Ovary (tissue), 9 donors: Measurements from ENCODE around the gene SLC4A7. TPM values are rescaled to one million over a fixed set of nuclear protein-coding genes. Genes with fewer than 3 reads are reported as not detected.
"Not testable (repeated sequence)": the region's sequence is repeated elsewhere in the genome, so short reads cannot be mapped to it uniquely, and the experiment has no call there.

Experiments used
- DNase-seq, 5 donors: peaks; one replicate each; pipeline ENCODE4 v3.0.0-alpha.2; 2019 to 2020
- H3K27ac ChIP-seq, 2 donors: fragments of 200-600 bp; one replicate each; pipeline versions ENCODE4 v1.5.1 to v1.8.0; 2019 to 2022
- H3K27me3 ChIP-seq: fragments of 200-600 bp; one replicate; pipeline ENCODE4 v1.8.0; 2022
- H3K36me3 ChIP-seq: fragments of 200-600 bp; sonication (generic); one replicate; pipeline ENCODE4 v1.5.1; 2019
- H3K4me1 ChIP-seq: one replicate; pipeline ENCODE4 v1.8.1; 2013; ENCODE audit warnings: mild to moderate bottlenecking, moderate library complexity; ENCODE audit not compliant: insufficient read depth
- H3K4me3 ChIP-seq: fragments of 200-600 bp; sonication (generic); one replicate; pipeline ENCODE4 v1.5.1; 2017
- H3K9me3 ChIP-seq, 2 donors: fragments of 200-600 bp in 1 of 2; sonication (generic) in 1 of 2; one replicate each; pipeline versions ENCODE4 v1.5.1 to v1.8.1; 2013 to 2019; ENCODE audit warnings: mild to moderate bottlenecking in 1 of 2, moderate library complexity in 1 of 2
- EP300 ChIP-seq: sonication (generic); formaldehyde crosslinking; IDR thresholded peaks from one replicate; pipeline ENCODE4 v1.6.1; 2017; ENCODE audit warnings: antibody characterized with exemption
- POLR2A ChIP-seq: fragments of 450-650 bp; IDR thresholded peaks from one replicate; pipeline ENCODE4 v1.6.1; 2017; ENCODE audit warnings: antibody characterized with exemption, mild to moderate bottlenecking, moderate library complexity
- WGBS, 3 donors: extraction: QIAGEN DNeasy Blood & Tissue Kit in 1 of 3; methylation state at CpG; one replicate each; pipeline versions ENCODE4 v1.1.5 to v1.1.7; 2013 to 2017; 5-methylcytosine and 5-hydroxymethylcytosine counted together
- intact Hi-C, 4 donors: fragments of 100-400 bp; cut with DNase I; formaldehyde crosslinking; loops; one replicate each; pipeline versions ENCODE4 v1.11.0 to v1.15.1; 2022 to 2023
- polyA plus RNA-seq, 2 donors: library from polyadenylated mRNA; stranded (reverse); fragments of 200-250 nt in 1 of 2; fragments of 350-450 nt in 1 of 2; fragmentation: Illumina TruSeq in 1 of 2; extraction: RNeasy Lipid Tissue Mini Kit (QIAGEN cat#74804) in 1 of 2; gene quantifications; one replicate each; pipeline ENCODE4 v1.2.3, GENCODE V29; 2013 to 2014
- total RNA-seq, 7 donors: library from RNA; depleted of rRNA in 2 of 7; stranded (reverse); fragments of >200 nt in 2 of 7; fragmentation: NEBNext Ultra II Directional in 3 of 7; extraction: Animal tissue kit (Norgen Biotek cat#: 25700) in 3 of 7; gene quantifications; one replicate each; pipeline versions ENCODE4 v1.1.0 to v1.2.4, GENCODE V29; 2016 to 2023
- TF ChIP-seq, protein P1 (sequence below), 3 donors: fragments of 450-650 bp in 2 of 3; fragments of 200-600 bp in 1 of 3; IDR thresholded peaks; one replicate each; pipeline versions ENCODE4 v1.5.1 to v1.8.0; 2016 to 2022; ENCODE audit warnings: antibody characterized with exemption in 3 of 3, mild to moderate bottlenecking in 1 of 3
- donor health status: DM: no; HTN: no; CAD: no; lungs with moderate emphysema.
- donor health status: DM: no; HTN: no; CAD: no.
- donor health status: Bipolar disorder and iron deficiency.
- donor health status: DM: yes; HTN: yes; CAD: no.
- donor health status: DM: no; HTN: no; CAD: no.
- donor health status: DM: yes; HTN: yes; CAD: no.

SLC4A7 gene
- total and polyA plus RNA-seq, 9 donors, result 4.5 to 26.7 (median 22.7) TPM

DNA sequence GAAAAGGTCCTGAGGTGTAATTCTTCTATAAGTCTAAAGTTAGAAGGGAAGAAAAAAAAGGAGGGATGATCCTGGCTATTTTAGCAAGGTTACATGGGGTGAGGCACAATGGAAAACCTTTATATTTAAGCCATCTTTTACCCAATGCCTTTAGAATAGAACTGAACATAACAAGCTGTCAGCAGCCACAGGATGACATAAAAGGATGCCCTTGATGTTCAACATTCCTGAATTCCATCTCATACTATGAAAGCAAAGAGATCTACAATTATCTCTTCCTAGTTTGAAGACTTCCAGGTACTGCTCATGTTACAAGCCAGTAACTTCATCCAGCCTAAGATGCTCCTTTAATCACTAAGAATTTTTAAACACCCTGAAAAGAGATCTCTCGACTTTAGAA is 141.9 kb downstream of the SLC4A7 start:
- DNase-seq, result no peak
- H3K9me3 ChIP-seq, result no peaks in the 10 kb centered on the region
- H3K27me3 ChIP-seq, result no peaks in the 10 kb centered on the region
- intact Hi-C loops, result no loop called here
- TF ChIP-seq, protein P1, sequence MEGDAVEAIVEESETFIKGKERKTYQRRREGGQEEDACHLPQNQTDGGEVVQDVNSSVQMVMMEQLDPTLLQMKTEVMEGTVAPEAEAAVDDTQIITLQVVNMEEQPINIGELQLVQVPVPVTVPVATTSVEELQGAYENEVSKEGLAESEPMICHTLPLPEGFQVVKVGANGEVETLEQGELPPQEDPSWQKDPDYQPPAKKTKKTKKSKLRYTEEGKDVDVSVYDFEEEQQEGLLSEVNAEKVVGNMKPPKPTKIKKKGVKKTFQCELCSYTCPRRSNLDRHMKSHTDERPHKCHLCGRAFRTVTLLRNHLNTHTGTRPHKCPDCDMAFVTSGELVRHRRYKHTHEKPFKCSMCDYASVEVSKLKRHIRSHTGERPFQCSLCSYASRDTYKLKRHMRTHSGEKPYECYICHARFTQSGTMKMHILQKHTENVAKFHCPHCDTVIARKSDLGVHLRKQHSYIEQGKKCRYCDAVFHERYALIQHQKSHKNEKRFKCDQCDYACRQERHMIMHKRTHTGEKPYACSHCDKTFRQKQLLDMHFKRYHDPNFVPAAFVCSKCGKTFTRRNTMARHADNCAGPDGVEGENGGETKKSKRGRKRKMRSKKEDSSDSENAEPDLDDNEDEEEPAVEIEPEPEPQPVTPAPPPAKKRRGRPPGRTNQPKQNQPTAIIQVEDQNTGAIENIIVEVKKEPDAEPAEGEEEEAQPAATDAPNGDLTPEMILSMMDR (IDR thresholded peaks at IDR 0.05), result no peak
- TF ChIP-seq EP300, result no peak
- H3K4me3 ChIP-seq, result no peak overlapping the region
- H3K4me1 ChIP-seq, result no peaks in the 10 kb centered on the region
- H3K36me3 ChIP-seq, result no peaks in the 10 kb centered on the region
- no peak overlapping the region for H3K27ac ChIP-seq
- 86 to 90% (median 86%) methylated on average over 1 of the region's 1 CpG for WGBS, 3 donors

DNA sequence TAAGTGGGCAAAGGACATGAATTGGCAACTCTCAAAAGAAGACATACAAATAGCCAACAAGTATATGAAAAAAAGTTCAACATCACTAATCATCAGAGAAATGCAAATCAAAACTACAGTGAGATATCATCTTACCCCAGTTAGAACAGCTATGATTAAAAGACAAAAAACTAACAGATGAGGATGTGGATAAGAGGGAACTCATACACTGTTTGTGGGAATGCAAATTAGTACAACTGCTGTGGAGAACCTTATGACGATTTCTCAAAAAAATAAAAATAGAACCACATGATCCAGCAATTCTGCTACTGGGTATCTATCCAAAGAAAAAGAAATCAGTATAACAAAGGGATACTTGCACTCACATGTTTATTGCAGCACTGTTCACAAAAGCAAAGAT is 143.7 kb downstream of the SLC4A7 start:
- Histone ChIP-seq H3K4me3 (no peak overlapping the region), H3K27ac (no peak overlapping the region), H3K27me3 (no peaks in the 10 kb centered on the region), H3K4me1 (no peaks in the 10 kb centered on the region), H3K36me3 (no peaks in the 10 kb centered on the region), H3K9me3 (no peaks in the 10 kb centered on the region)
- DNase-seq, result no peak
- intact Hi-C loops, result no loop called here
- WGBS, 3 donors, result 71 to 83% (median 72%) methylated on average over 1 of the region's 1 CpG
- TF ChIP-seq POLR2A (no peak), EP300 (no peak)
- TF ChIP-seq, protein P1 (IDR thresholded peaks at IDR 0.05), result no peak

DNA sequence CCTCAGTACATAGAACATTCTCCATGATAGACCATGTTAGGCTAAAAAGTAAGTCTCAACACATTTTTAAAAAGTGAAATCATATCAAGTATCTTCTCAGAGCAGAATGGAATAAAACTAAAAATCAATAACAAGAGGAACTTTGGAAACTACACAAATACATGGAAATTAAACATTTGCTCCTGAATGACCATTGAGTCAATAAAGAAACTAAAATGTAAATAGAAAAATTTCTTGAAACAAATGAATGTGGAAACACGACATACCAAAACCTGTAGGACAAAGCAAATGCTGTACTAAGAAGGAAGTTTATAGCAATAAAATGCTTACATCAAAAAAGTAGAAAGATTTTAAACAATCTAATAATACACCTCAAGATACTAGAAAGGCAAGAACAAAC is 148.6 kb downstream of the SLC4A7 start:
- intact Hi-C loops, result no loop called here
- TF ChIP-seq EP300 (no peak), POLR2A (no peak)
- TF ChIP-seq, protein P1 (IDR thresholded peaks at IDR 0.05), result no peak
- no peak overlapping the region for H3K4me3 ChIP-seq
- no peaks in the 10 kb centered on the region for H3K27me3 ChIP-seq
- no peak overlapping the region for H3K27ac ChIP-seq
- no peak for DNase-seq
- 84 to 96% (median 89%) methylated on average over 1 of the region's 1 CpG for WGBS, 3 donors
- no peaks in the 10 kb centered on the region for H3K36me3 ChIP-seq
- H3K9me3 ChIP-seq, result no peaks in the 10 kb centered on the region
- no peaks in the 10 kb centered on the region for H3K4me1 ChIP-seq

DNA sequence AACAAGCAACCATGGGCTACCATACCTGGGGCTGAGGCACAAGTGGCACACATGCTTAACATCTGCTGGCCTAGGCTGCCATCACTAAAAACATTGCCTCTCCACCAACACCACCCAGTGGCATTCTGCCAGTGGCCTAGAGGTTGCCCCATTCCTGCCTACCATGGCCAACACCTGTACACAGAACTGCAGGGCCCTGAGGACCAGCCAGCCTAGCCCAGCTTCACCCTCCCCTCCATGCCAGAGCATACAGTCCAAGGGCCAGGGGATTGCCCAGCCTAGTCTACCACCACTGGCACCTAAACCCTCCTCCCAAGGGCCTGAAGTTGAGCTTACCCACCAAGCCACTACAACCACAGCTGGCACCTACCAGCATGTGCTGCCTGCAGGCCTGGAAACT is 150.3 kb downstream of the SLC4A7 start:
- Histone ChIP-seq H3K4me1 (no peaks in the 10 kb centered on the region), H3K27ac (no peak overlapping the region), H3K27me3 (no peaks in the 10 kb centered on the region), H3K4me3 (no peak overlapping the region), H3K36me3 (no peaks in the 10 kb centered on the region), H3K9me3 (no peaks in the 10 kb centered on the region)
- DNase-seq, result no peak
- TF ChIP-seq POLR2A (no peak), EP300 (no peak)
- TF ChIP-seq, protein P1 (IDR thresholded peaks at IDR 0.05), result no peak
- intact Hi-C loops, result no loop called here

DNA sequence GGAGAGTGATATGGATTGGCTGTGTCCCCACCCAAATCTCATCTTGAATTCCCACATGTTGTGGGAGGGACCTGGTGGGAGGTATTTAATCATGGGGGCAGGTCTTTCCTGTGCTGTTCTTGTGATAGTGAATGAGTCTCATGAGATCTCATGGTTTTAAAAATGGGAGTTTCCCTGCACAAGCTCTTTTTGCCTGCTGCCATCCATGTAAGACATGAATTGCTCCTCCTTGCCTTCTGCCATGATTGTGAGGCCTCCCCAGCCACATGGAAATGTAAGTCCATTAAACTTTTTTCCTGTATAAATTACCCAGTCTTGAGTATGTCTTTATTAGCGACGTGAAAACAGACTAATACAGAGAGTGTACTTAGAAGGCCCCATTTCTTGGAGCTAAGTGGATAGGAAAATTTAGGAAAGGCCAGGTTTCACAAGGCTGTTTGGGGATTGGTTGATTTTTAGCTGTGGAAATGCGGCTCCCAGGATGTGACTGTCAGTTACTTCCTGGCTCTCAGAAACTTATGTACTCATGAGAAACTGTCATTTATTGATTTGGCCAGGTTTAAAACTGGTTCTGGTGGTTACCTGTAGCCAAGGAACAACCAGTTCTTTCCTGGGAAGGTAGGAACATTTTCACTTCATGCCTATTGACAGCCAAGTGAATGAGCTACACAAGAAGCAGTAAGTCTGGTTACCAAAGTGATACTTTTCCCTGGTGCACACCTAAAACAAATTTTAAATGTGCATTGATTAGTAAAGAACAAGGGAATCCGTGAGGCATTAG is 155.0 kb downstream of the SLC4A7 start:
- H3K36me3 ChIP-seq, H3K27ac ChIP-seq, H3K27me3 ChIP-seq, H3K9me3 ChIP-seq, H3K4me3 ChIP-seq, DNase-seq: not testable (repeated sequence)
- WGBS, 3 donors, result 98 to 99% (median 98%) methylated on average over 4 of the region's 4 CpGs
- intact Hi-C loops, result loop anchor here in 1 of 4 donors (10.0 kb wide), 1 partner anchor 346 kb away; no protein-coding TSS in a partner anchor
- H3K4me1 ChIP-seq, result peaks cover 15% of the 10 kb centered on the region
